ENCODE measurements around the gene BNIP3. TPM values are rescaled to one million over a fixed set of nuclear protein-coding genes. Genes with fewer than 3 reads are reported as not detected.
A peak's percentile ranks its signal among the peaks of the same experiment; 100 is the strongest.

BNIP3 gene
- total RNA-seq, 1 donor from 2014 or later = 56.4 TPM

GRCh38 chr10:131963811-131964210, 17.9 kb downstream of the BNIP3 start:
- TF ChIP-seq CTCF (IDR thresholded peaks at IDR 0.05; ENCODE audit: partially characterized antibody, unreplicated experiment) = no peak
- Mint-ChIP-seq H3K4me1 (ENCODE audit: low read depth, unreplicated experiment) (peaks cover 12% of the 10 kb centered on the region), H3K36me3 (ENCODE audit: unreplicated experiment) (no peaks in the 10 kb centered on the region), H3K4me3 (ENCODE audit: unreplicated experiment) (no peak overlapping the region), H3K27ac (ENCODE audit: unreplicated experiment) (no peak overlapping the region), H3K9me3 (ENCODE audit: unreplicated experiment) (peaks cover 13% of the 10 kb centered on the region), H3K27me3 (ENCODE audit: unreplicated experiment) (peaks cover 4% of the 10 kb centered on the region)
- DNase-seq = no peak

GRCh38 chr10:131963350-131963749, 18.4 kb downstream of the BNIP3 start:
- H3K4me3 Mint-ChIP-seq (ENCODE audit: unreplicated experiment) = no peak overlapping the region
- no peak overlapping the region for H3K27ac Mint-ChIP-seq (ENCODE audit: unreplicated experiment)
- H3K36me3 Mint-ChIP-seq (ENCODE audit: unreplicated experiment) = no peaks in the 10 kb centered on the region
- DNase-seq = no peak
- peaks cover 13% of the 10 kb centered on the region for H3K9me3 Mint-ChIP-seq (ENCODE audit: unreplicated experiment)
- TF ChIP-seq CTCF (IDR thresholded peaks at IDR 0.05; ENCODE audit: partially characterized antibody, unreplicated experiment) = no peak
- peaks cover 12% of the 10 kb centered on the region for H3K4me1 Mint-ChIP-seq (ENCODE audit: low read depth, unreplicated experiment)
- peaks cover 4% of the 10 kb centered on the region for H3K27me3 Mint-ChIP-seq (ENCODE audit: unreplicated experiment)

GRCh38 chr10:131961777-131962662, 19.7 kb downstream of the BNIP3 start:
- peak overlapping the region; percentile 46 for H3K4me3 Mint-ChIP-seq (ENCODE audit: unreplicated experiment)
- peaks cover 4% of the 10 kb centered on the region for H3K36me3 Mint-ChIP-seq (ENCODE audit: unreplicated experiment)
- peaks cover 12% of the 10 kb centered on the region for H3K4me1 Mint-ChIP-seq (ENCODE audit: low read depth, unreplicated experiment)
- H3K27ac Mint-ChIP-seq (ENCODE audit: unreplicated experiment) = peak overlapping the region; percentile 30
- H3K27me3 Mint-ChIP-seq (ENCODE audit: unreplicated experiment) = peaks cover 6% of the 10 kb centered on the region
- no peak for TF ChIP-seq CTCF (IDR thresholded peaks at IDR 0.05; ENCODE audit: partially characterized antibody, unreplicated experiment)
- peak; percentile 33 for DNase-seq
- peaks cover 13% of the 10 kb centered on the region for H3K9me3 Mint-ChIP-seq (ENCODE audit: unreplicated experiment)

GRCh38 chr10:131961047-131961776, 20.5 kb downstream of the BNIP3 start:
- Mint-ChIP-seq H3K27ac (ENCODE audit: unreplicated experiment) (peak overlapping the region; percentile 30), H3K27me3 (ENCODE audit: unreplicated experiment) (peaks cover 10% of the 10 kb centered on the region), H3K4me3 (ENCODE audit: unreplicated experiment) (peak overlapping the region; percentile 46), H3K4me1 (ENCODE audit: low read depth, unreplicated experiment) (peaks cover 12% of the 10 kb centered on the region), H3K9me3 (ENCODE audit: unreplicated experiment) (peaks cover 13% of the 10 kb centered on the region), H3K36me3 (ENCODE audit: unreplicated experiment) (peaks cover 6% of the 10 kb centered on the region)
- no peak for TF ChIP-seq CTCF (IDR thresholded peaks at IDR 0.05; ENCODE audit: partially characterized antibody, unreplicated experiment)
- DNase-seq = peak; percentile 20
